ENCODE measurements around the gene STK17B.

- TF ChIP-seq CTCF (IDR thresholded peaks at IDR 0.05) = no peak
- no peak for TF ChIP-seq POLR2A (IDR thresholded peaks at IDR 0.05)
These were observed 69.9 kb downstream of the STK17B start for GRCh38 chr2:196101325-196101991.
